Prostate gland (tissue), 2 donors: Measurements from ENCODE around the gene SLC35F3. TPM values are rescaled to one million over a fixed set of nuclear protein-coding genes. Genes with fewer than 3 reads are reported as not detected.
A peak's percentile ranks its signal among the peaks of the same experiment; 100 is the strongest.

ENCODE experiments used
- DNase-seq: peaks from one replicate; pipeline ENCODE4 v3.0.0-alpha.2; 2019; ENCODE audit warnings: low spot score
- H3K27ac ChIP-seq, 2 donors: fragments of 200-600 bp; sonication (generic); 2 replicates each; pipeline ENCODE4 v1.5.1; 2017 to 2019
- H3K27me3 ChIP-seq: fragments of 200-600 bp; sonication (generic); replicated peaks from 2 replicates; pipeline ENCODE4 v1.5.1; 2019; ENCODE audit not compliant: insufficient read depth
- H3K36me3 ChIP-seq, 2 donors: fragments of 200-600 bp; sonication (generic); 1 replicate in 1 of 2; 2 replicates in 1 of 2; pipeline versions ENCODE4 v1.5.1 to v1.8.1; 2017 to 2019
- H3K4me1 ChIP-seq: fragments of 200-600 bp; sonication (generic); replicated peaks from 2 replicates; pipeline ENCODE4 v1.5.1; 2019
- H3K4me3 ChIP-seq, 2 donors: fragments of 200-600 bp; sonication (generic); 2 replicates each; pipeline ENCODE4 v1.5.1; 2017 to 2019
- H3K9me3 ChIP-seq: fragments of 200-600 bp; sonication (generic); 2 replicates; pipeline ENCODE4 v1.5.1; 2017
- CTCF ChIP-seq, 4 experiments: fragments of 200-600 bp in 2 of 4; fragments of 450-650 bp in 2 of 4; sonication (generic) in 2 of 4; IDR thresholded peaks; 1 replicate in 3 of 4; 2 replicates in 1 of 4; pipeline ENCODE4 v1.5.1; 2016 to 2019; ENCODE audit warnings: antibody characterized with exemption in 4 of 4, mild to moderate bottlenecking in 2 of 4, moderate library complexity in 2 of 4
- POLR2A ChIP-seq: fragments of 450-650 bp; IDR thresholded peaks from one replicate; pipeline ENCODE4 v1.6.1; 2016; ENCODE audit warnings: antibody characterized with exemption, mild to moderate bottlenecking
- POLR2AphosphoS5 ChIP-seq: sonication (generic); formaldehyde crosslinking; IDR thresholded peaks from one replicate; pipeline ENCODE4 v1.6.1; 2017; ENCODE audit warnings: antibody characterized with exemption
- WGBS: methylation state at CpG from one replicate; pipeline ENCODE4 v1.1.5; 2018; 5-methylcytosine and 5-hydroxymethylcytosine counted together
- intact Hi-C: fragments of 100-400 bp; cut with DNase I; formaldehyde crosslinking; loops from one replicate; pipeline ENCODE4 v1.14.2; 2022
- total RNA-seq, 2 donors: library from RNA; depleted of rRNA; stranded (reverse); fragments of >200 nt; gene quantifications; one replicate each; pipeline ENCODE4 v1.1.0, GENCODE V29; 2016

The SLC35F3 gene
- total RNA-seq, 2 donors from 2014 or later, result 0.34 to 0.64 TPM

- Histone ChIP-seq H3K9me3 (no peaks in the 10 kb centered on the region), H3K36me3 (no peaks in the 10 kb centered on the region), H3K4me3 (peak overlapping the region; percentile 29 to 37), H3K4me1 (no peaks in the 10 kb centered on the region), H3K27me3 (no peaks in the 10 kb centered on the region), H3K27ac (peak overlapping the region; percentile 12 to 20)
- WGBS, result 2% methylated on average over 40 of the region's 69 CpGs
- DNase-seq, result peak; percentile 28
- intact Hi-C loops, result no loop called here
- peak; percentile 47 for TF ChIP-seq POLR2A
- no peak for TF ChIP-seq CTCF (IDR thresholded peaks at IDR 0.05)
Observed at GRCh38 chr1:234214129-234214910, 309.8 kb downstream of the SLC35F3 start.

- peak; percentile 74 for DNase-seq
- intact Hi-C loops, result no loop called here
- WGBS, result 39% methylated on average over 20 of the region's 20 CpGs
- Histone ChIP-seq H3K4me3 (peak overlapping the region; percentile 29 to 37), H3K27ac (peak overlapping the region; percentile 12 to 20), H3K36me3 (no peaks in the 10 kb centered on the region), H3K9me3 (no peaks in the 10 kb centered on the region), H3K27me3 (no peaks in the 10 kb centered on the region), H3K4me1 (no peaks in the 10 kb centered on the region)
- TF ChIP-seq POLR2AphosphoS5 (no peak), POLR2A (no peak), CTCF (IDR thresholded peaks at IDR 0.05) (no peak)
Observed at GRCh38 chr1:234214911-234215892, 310.7 kb downstream of the SLC35F3 start.

DNA sequence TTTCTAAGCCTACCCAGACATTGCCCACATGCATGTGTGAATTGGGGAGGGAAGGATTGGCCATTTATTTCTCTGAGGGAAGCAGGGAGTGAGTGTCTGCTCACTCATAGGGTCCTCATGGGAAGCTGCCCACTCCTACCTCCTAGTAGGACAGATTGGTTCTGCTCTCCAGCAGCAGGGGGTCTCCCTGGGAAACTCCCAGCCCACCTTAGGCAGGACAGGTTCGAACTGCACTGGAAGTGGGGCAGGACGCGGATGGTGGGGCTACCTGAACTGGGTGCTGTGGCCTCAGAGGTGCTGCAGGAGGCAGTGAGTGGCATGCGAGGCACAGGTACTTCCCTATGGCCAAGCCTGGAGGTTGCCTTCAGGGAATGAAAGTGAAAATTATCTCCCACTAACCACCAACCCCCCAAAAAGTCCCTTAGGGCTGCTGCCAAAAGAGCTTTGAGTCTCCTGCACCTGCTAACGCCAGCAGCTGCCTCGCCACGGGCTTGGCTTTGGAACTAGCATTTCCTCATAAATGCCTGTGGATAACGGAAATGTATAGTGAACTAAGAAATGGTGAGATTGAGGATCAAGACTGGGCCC, 311.7 kb downstream of the SLC35F3 start:
- 73% methylated on average over 8 of the region's 8 CpGs for WGBS
- intact Hi-C loops, result no loop called here
- TF ChIP-seq POLR2A, result no peak
- Histone ChIP-seq H3K4me3 (no peak overlapping the region), H3K9me3 (no peaks in the 10 kb centered on the region), H3K27me3 (no peaks in the 10 kb centered on the region), H3K4me1 (no peaks in the 10 kb centered on the region), H3K27ac (no peak overlapping the region), H3K36me3 (no peaks in the 10 kb centered on the region)
- DNase-seq, result no peak

DNA sequence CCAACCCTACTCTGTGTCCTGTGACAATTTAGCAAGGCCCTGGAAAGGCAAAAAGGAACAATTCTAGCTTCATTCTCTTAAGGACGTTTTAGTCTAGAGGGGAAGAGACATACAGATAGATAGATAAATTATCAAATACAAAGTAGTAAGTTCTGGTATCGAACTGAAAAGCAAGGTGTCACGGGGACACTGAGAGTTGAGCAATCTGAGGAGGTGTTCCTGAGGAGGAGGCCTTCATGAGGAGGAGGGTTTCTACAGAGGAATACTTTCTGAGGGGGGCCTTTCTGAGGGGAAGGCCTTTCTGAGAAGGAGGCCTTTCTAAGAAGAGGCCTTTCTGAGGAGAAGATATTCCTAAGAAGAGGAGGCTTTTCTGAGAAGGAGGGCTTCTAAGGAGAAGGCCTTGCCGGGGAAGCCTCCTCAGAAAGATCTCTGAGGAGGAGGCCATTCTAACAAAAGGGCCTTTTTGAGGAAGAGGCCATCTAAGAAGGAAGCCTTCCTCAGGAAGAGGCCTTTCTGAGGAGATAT, 312.9 kb downstream of the SLC35F3 start:
- WGBS, result 78% methylated on average over 4 of the region's 4 CpGs
- H3K9me3 ChIP-seq, result no peaks in the 10 kb centered on the region
- no peaks in the 10 kb centered on the region for H3K27me3 ChIP-seq
- DNase-seq, result no peak
- H3K4me3 ChIP-seq, result no peak overlapping the region
- intact Hi-C loops, result no loop called here
- H3K4me1 ChIP-seq, result no peaks in the 10 kb centered on the region
- TF ChIP-seq POLR2A (no peak), POLR2AphosphoS5 (no peak), CTCF (IDR thresholded peaks at IDR 0.05) (no peak)
- no peak overlapping the region for H3K27ac ChIP-seq
- no peaks in the 10 kb centered on the region for H3K36me3 ChIP-seq

GRCh38 chr1:234218078-234218477, 313.6 kb downstream of the SLC35F3 start:
- Histone ChIP-seq H3K4me3 (no peak overlapping the region), H3K36me3 (no peaks in the 10 kb centered on the region), H3K9me3 (no peaks in the 10 kb centered on the region), H3K4me1 (no peaks in the 10 kb centered on the region), H3K27me3 (no peaks in the 10 kb centered on the region), H3K27ac (no peak overlapping the region)
- DNase-seq, result no peak
- intact Hi-C loops, result no loop called here
- TF ChIP-seq POLR2A (no peak), POLR2AphosphoS5 (no peak), CTCF (IDR thresholded peaks at IDR 0.05) (no peak)
- WGBS, result 72% methylated on average over 3 of the region's 3 CpGs
